IPS-11a (cell line): ENCODE results near the gene SPSB3.
"Not testable (repeated sequence)": the region's sequence is repeated elsewhere in the genome, so short reads cannot be mapped to it uniquely, and the experiment has no call there.

ENCODE experiments used
- H3K4me3 ChIP-seq: one replicate; pipeline ENCODE4 v1.5.1; 2013; ENCODE audit warnings: low read depth, low read length, control low read depth

The SPSB3 gene

GRCh38 chr16:1744338-1744840 lies 38.0 kb downstream of the SPSB3 start:
- no peak overlapping the region for H3K4me3 ChIP-seq

- H3K4me3 ChIP-seq, result no peak overlapping the region
Observed at GRCh38 chr16:1743376-1744337, 38.7 kb downstream of the SPSB3 start.

GRCh38 chr16:1741553-1742165 lies 40.7 kb downstream of the SPSB3 start:
- H3K4me3 ChIP-seq, result no peak overlapping the region

- no peak overlapping the region for H3K4me3 ChIP-seq
Observed at GRCh38 chr16:1740781-1741490, 41.4 kb downstream of the SPSB3 start.

- no peak overlapping the region for H3K4me3 ChIP-seq
Observed at GRCh38 chr16:1740234-1740633, 42.1 kb downstream of the SPSB3 start.

GRCh38 chr16:1734816-1735215 lies 47.6 kb downstream of the SPSB3 start:
- no peak overlapping the region for H3K4me3 ChIP-seq

- H3K4me3 ChIP-seq, result no peak overlapping the region
Observed at GRCh38 chr16:1734123-1734522, 48.2 kb downstream of the SPSB3 start.

- H3K4me3 ChIP-seq, result not testable (repeated sequence)
Observed at GRCh38 chr16:1732551-1732987, 49.8 kb downstream of the SPSB3 start.

GRCh38 chr16:1732071-1732470 lies 50.3 kb downstream of the SPSB3 start:
- no peak overlapping the region for H3K4me3 ChIP-seq

GRCh38 chr16:1731603-1732002 lies 50.8 kb downstream of the SPSB3 start:
- H3K4me3 ChIP-seq, result no peak overlapping the region

- no peak overlapping the region for H3K4me3 ChIP-seq
Observed at GRCh38 chr16:1731073-1731472, 51.3 kb downstream of the SPSB3 start.

- H3K4me3 ChIP-seq, result no peak overlapping the region
Observed at GRCh38 chr16:1729445-1729844, 52.9 kb downstream of the SPSB3 start.

GRCh38 chr16:1729026-1729425 lies 53.3 kb downstream of the SPSB3 start:
- no peak overlapping the region for H3K4me3 ChIP-seq

GRCh38 chr16:1727651-1728624 lies 54.4 kb downstream of the SPSB3 start:
- H3K4me3 ChIP-seq, result no peak overlapping the region
